Measurements from ENCODE around the gene POLL. TPM values are rescaled to one million over a fixed set of nuclear protein-coding genes. Genes with fewer than 3 reads are reported as not detected.

The POLL gene
- total and polyA plus RNA-seq, 2 of the 4 experiments (the other 2 are of a cell fraction): 6.3 to 23.7 TPM

- DNase-seq (no peak), ATAC-seq (ENCODE audit: low read depth) (no peak)
- Histone ChIP-seq H2BK20ac (ENCODE audit: low read depth, low read length) (no peak overlapping the region), H3K79me1 (ENCODE audit: low read depth in 1 of 2, low read length in 2 of 2) (no peaks in the 10 kb centered on the region), H2BK120ac (ENCODE audit: low read depth, low read length) (no peak overlapping the region), H3K9me3 (ENCODE audit: control insufficient read depth, insufficient read depth, low read length) (peaks cover 7% of the 10 kb centered on the region), H4K8ac (ENCODE audit: low read depth in 2 of 2, low read length in 2 of 2) (no peak overlapping the region), H3K9me1 (ENCODE audit: insufficient read depth, low read length) (no peaks in the 10 kb centered on the region; the same call in 1 of the 2 replicates), H3K23ac (ENCODE audit: low read depth, low read length) (no peak overlapping the region), H4K5ac (ENCODE audit: low read depth, low read length) (no peak overlapping the region), H3K18ac (ENCODE audit: low read depth, low read length) (no peak overlapping the region), H4K20me1 (ENCODE audit: insufficient read depth, low read length) (no peaks in the 10 kb centered on the region), H3K4me3 (ENCODE audit: insufficient read depth, low read depth, low read length) (no peak overlapping the region), H3K14ac (replicated peaks; ENCODE audit: low read depth, low read length) (no peak overlapping the region), H2AK9ac (replicated peaks; ENCODE audit: low read depth, low read length, poor library complexity) (no peak overlapping the region), H2AK5ac (ENCODE audit: low read depth, low read length) (no peak overlapping the region), H2BK5ac (ENCODE audit: low read depth, low read length, poor library complexity, severe bottlenecking) (no peak overlapping the region), H3K4me2 (ENCODE audit: low read depth, low read length) (no peak overlapping the region), H3K4me1 (ENCODE audit: control insufficient read depth, insufficient read depth, low read length) (peaks cover 6% of the 10 kb centered on the region), H3K27ac (ENCODE audit: insufficient read depth, low read length) (no peak overlapping the region), H3K56ac (ENCODE audit: extremely low read depth, insufficient read depth, low read length) (no peak overlapping the region), H3K36me3 (ENCODE audit: control insufficient read depth, insufficient read depth, low read length) (no peaks in the 10 kb centered on the region), H3K27me3 (ENCODE audit: control insufficient read depth, insufficient read depth, low read length) (peaks cover 46% of the 10 kb centered on the region), H3K4ac (ENCODE audit: low read depth, low read length) (no peak overlapping the region), H2BK15ac (ENCODE audit: low read depth, low read length) (no peak overlapping the region), H3K9ac (ENCODE audit: low read depth, low read length) (no peak overlapping the region), H2AFZ (replicated peaks; ENCODE audit: low read length, poor library complexity) (no peak overlapping the region), H4K91ac (ENCODE audit: insufficient read depth, low read depth, low read length) (no peak overlapping the region)
- WGBS, 2 experiments (ENCODE audit: extremely low coverage in 2 of 2, insufficient read length in 1 of 2): no CpG with 5 or more reads among the region's 17 CpGs
- BruUV-seq (replicated peaks): no TSS peak
- CTCF ChIA-PET: interaction anchor here (1.6 kb wide), 1 partner anchor 354 kb away, joined by 8 read pairs; no protein-coding TSS in a partner anchor
- in situ Hi-C loops (cut with MboI; ENCODE audit: low sequenced_read_pairs) (no loop called here), intact Hi-C loops (cut with micrococcal nuclease) (no loop called here), dilution Hi-C loops (cut with HindIII; ENCODE audit: low sequenced_read_pairs, unreplicated experiment) (no loop called here)
- TF ChIP-seq RAD21 (IDR thresholded peaks at IDR 0.05; ENCODE audit: low read length) (no peak), CTCF (conservative IDR thresholded peaks at IDR 0.05; ENCODE audit: low read depth, low read length) (no peak), MXI1 (IDR thresholded peaks at IDR 0.05; ENCODE audit: borderline replicate concordance, low read depth, low read length) (no peak), MAFK (IDR thresholded peaks at IDR 0.05; ENCODE audit: low read depth, low read length) (no peak), CEBPB (IDR thresholded peaks at IDR 0.05; ENCODE audit: low read depth, low read length) (no peak), ELK1 (IDR thresholded peaks at IDR 0.05; ENCODE audit: borderline replicate concordance, low read depth, low read length) (no peak), FOS (IDR thresholded peaks at IDR 0.05; ENCODE audit: low read depth, low read length) (no peak), BHLHE40 (IDR thresholded peaks at IDR 0.05; ENCODE audit: low read depth, low read length) (no peak), MAZ (IDR thresholded peaks at IDR 0.05; ENCODE audit: borderline replicate concordance, low read depth, low read length) (no peak), RFX5 (IDR thresholded peaks at IDR 0.05; ENCODE audit: low read depth, low read length) (no peak), CHD1 (IDR thresholded peaks at IDR 0.05; ENCODE audit: low read depth, low read length) (no peak), NFE2L2 (IDR thresholded peaks at IDR 0.05; ENCODE audit: low read depth, low read length) (no peak), POLR2A (IDR thresholded peaks at IDR 0.05; ENCODE audit: low read depth, low read length) (no peak), RCOR1 (IDR thresholded peaks at IDR 0.05; ENCODE audit: insufficient replicate concordance, low read length) (no peak), SMC3 (IDR thresholded peaks at IDR 0.05; ENCODE audit: low read depth, low read length) (no peak)
- TF ChIP-seq, protein P1, sequence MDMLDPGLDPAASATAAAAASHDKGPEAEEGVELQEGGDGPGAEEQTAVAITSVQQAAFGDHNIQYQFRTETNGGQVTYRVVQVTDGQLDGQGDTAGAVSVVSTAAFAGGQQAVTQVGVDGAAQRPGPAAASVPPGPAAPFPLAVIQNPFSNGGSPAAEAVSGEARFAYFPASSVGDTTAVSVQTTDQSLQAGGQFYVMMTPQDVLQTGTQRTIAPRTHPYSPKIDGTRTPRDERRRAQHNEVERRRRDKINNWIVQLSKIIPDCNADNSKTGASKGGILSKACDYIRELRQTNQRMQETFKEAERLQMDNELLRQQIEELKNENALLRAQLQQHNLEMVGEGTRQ (IDR thresholded peaks at IDR 0.05; ENCODE audit: low read depth, low read length): no peak
- POLR2A ChIA-PET (ENCODE audit: unreplicated experiment): no interaction called here
Measured at GRCh38 chr10:101568054-101568745, 19.9 kb downstream of the POLL start.

All from IMR-90 (cell line).